ENCODE measurements around the gene LAMB4.

DNA sequence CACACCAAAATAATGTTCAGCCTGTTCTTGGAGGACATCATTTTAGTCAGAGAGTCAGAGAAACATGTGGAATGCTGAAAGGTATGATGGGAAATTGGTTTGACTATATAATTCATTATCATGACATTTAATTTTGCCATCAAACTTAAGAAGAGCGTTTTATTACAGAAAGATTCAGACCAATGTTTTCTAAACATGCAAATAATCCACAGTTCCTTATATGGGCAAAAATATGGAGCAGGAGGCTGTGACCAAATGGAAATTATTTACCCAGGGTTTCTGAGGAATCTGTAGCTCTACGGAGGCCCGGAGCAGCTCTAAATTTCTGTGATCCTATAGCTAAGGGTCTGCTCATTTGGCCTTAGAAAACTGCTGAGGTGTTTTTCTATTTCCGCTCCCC, 33.2 kb downstream of the LAMB4 start:
- TF ChIP-seq, protein P1, sequence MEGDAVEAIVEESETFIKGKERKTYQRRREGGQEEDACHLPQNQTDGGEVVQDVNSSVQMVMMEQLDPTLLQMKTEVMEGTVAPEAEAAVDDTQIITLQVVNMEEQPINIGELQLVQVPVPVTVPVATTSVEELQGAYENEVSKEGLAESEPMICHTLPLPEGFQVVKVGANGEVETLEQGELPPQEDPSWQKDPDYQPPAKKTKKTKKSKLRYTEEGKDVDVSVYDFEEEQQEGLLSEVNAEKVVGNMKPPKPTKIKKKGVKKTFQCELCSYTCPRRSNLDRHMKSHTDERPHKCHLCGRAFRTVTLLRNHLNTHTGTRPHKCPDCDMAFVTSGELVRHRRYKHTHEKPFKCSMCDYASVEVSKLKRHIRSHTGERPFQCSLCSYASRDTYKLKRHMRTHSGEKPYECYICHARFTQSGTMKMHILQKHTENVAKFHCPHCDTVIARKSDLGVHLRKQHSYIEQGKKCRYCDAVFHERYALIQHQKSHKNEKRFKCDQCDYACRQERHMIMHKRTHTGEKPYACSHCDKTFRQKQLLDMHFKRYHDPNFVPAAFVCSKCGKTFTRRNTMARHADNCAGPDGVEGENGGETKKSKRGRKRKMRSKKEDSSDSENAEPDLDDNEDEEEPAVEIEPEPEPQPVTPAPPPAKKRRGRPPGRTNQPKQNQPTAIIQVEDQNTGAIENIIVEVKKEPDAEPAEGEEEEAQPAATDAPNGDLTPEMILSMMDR (IDR thresholded peaks at IDR 0.05; ENCODE audit: low read depth, low read length, poor library complexity, severe bottlenecking): no peak
- no peak for TF ChIP-seq EZH2phosphoT487 (IDR thresholded peaks at IDR 0.05; ENCODE audit: borderline replicate concordance, low read length)
